Activated CD8-positive, alpha-beta memory T cell treated with anti-CD3 and anti-CD28 coated beads, Interleukin-2, amount 50 U/mL, for 48 hours (primary cell): Measurements from ENCODE around the gene PDE6G.
"Not testable (repeated sequence)": the region's sequence is repeated elsewhere in the genome, so short reads cannot be mapped to it uniquely, and the experiment has no call there.

Experiments used
- DNase-seq: peaks from one replicate; pipeline ENCODE4 v3.0.0-alpha.2; 2020

Gene PDE6G

DNA sequence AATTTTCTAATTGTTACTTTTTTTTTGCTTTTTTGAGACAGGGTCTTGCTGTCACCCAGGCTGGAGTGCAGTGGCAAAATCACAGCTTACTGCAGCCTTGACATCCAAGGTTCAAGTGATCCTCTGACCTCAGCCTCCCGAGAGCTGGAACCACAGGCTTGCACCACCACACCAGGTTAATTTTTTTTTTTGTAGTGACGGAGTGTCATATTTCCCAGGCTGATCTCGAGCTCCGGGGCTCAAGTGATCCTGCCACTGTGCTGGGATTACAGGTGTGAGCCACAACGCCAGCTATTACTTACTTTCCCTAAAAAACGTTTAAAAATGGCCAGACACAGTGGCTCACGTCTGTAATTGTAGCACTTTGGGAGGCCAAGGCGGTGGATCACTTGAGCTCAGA, 26.1 kb downstream of the PDE6G start:
- no peak for DNase-seq

DNA sequence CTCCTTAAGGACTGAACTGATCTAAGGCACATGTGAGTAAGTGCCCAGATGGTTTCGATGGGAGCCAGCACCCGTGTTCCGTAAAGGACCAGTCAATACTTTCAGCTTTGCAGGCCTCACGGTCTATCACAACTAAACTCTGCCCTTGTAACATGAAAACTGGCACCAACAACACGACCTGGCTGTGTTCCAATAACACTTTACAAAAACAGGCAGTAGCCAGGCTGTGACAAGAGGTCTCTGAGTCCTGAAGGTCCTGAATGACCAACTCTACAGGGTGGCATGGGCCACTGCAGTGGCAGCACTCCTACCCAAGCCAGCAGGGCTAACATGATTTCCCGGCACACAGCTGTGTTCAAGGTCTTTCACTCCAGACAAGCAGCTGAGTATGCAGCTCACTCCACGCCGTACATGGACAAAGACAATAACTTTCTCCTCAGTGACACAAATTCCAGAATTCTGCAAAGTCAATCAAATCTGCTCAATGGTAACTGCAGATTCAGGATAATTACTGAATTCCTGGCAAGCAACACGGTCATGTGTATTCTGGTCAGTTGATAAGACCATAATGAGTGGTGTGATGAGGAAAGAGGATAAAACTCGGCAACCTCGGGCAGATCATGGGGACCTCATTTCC, 34.7 kb downstream of the PDE6G start:
- DNase-seq: no peak

DNA sequence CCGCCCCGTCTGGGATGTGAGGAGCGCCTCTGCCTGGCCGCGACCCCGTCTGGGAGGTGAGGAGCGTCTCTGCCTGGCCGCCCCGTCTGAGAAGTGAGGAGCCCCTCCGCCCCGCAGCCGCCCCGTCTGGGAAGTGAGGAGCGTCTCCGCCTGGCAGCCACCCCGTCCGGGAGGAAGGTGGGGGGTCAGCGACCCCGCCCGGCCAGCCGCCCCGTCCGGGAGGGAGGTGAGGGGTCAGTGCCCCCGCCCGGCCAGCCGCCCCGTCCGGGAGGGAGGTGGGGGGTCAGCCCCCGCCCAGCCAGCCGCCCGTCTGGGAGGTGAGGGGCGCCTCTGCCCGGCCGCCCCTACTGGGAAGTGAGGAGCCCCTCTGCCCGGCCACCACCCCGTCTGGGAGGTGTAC, 38.0 kb downstream of the PDE6G start:
- DNase-seq: not testable (repeated sequence)

DNA sequence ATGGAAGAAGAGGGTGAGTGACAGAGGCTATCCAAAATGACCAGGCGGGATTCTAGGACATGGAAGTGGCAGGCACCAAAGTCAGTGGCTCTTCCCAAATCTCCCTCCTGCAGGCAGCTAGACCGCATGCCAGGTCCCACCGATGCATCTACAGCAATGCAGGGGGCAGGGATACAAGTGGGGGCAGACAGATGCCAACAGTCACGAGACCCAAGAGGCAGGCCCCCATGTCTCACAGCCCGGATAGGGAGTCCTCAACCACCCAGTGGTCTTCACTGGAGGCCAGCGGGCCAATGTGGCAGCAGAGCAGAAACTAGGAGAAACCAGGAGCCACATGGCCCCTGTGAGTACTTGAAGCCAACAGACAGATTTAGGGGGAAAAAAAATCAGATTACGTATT, 39.5 kb downstream of the PDE6G start:
- no peak for DNase-seq

DNA sequence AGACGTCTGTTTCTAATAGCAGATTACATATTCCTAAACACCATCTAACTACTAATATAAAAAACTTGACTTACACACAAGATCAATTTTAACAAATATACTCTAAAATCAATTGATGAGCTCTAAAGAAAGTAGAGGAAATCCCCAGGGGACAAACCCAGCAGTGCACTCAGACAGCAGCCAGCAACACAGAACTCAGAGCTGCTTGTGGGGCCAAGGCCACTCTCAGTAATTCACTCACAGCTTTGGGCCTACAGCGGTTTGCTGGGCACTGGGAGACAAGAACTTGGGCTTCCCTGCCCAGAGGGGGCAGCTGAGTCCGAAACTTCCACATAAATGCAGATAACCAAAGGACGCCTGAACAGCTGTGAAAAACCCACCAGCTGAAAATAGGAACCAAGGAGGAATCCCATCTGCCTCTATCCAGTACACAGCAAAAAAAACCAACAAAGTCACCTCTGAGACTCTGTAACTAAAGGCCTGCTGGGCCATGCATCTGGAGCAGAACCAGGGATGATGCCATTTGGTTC, 40.9 kb downstream of the PDE6G start:
- DNase-seq: no peak

DNA sequence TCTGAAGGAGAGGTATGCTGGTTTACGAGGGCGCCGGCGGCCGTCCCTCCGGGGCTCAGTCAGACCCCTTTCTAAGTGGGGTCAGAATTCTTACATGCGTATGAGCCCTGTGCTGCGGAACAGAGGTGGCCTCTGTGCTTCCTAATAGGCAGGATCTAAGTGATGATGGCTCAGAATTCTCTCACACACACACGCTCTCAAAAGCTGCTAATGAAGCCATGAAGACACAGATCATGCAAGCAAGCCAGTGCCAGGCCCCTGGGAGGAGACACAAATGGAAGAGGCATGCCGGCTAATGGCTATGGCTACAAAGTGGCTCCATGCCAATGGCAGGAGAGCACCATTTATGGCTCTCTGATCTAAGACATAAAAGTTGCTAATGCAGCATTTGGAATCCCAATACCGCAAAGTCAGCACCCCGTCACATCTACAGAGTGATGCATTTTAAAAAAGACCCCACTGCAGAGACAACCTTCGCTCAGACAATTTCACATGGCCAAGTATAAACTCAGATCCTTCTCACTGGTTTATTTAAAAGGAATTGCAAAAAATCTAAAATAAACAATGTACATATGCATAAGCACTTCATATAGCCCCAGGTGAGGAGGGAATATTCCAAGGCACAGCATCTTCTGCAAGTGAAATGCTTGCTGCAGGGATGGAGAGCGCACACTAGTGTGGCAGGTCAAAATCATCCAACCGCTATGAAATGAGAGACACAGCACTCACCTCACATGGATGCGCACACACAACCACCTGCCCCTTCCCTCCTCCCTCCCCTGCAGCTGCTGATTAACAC, 44.0 kb downstream of the PDE6G start:
- DNase-seq: no peak

DNA sequence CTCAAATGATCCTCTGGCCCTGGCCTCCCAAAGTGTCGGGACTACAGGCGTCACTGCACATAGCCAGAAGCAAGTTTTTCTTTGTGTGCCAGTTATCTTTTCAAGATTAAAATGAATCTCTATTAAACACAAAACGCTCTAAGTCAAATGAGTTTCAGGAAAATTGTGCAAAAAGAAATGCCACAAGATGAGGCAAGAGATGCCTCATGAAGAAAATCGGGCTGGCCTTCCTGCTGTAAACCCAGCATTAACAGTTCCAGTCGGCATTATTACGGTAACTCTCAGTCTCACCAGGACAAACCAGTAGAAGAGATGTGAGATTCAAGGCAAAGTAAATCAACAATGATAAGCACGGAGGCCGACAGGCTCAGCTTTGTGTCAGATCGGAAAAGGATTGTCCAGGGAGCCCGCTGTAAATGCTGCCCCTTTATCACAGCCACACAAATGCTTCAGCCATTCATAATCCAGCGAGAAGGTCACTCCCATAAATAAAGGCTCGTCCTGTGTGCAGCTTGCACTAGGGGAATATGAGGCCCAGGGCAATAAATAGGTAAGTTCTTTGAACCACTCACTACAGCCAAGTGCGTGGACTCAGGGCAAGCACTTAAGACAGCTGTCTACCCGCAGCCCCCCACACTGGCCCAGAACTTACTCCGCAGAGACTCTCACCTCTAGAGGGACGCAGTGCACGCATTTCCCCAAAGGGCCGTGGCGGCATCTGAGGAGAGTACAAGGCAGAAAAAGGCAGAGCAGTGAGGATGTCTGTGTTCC, 46.6 kb downstream of the PDE6G start:
- DNase-seq: no peak

DNA sequence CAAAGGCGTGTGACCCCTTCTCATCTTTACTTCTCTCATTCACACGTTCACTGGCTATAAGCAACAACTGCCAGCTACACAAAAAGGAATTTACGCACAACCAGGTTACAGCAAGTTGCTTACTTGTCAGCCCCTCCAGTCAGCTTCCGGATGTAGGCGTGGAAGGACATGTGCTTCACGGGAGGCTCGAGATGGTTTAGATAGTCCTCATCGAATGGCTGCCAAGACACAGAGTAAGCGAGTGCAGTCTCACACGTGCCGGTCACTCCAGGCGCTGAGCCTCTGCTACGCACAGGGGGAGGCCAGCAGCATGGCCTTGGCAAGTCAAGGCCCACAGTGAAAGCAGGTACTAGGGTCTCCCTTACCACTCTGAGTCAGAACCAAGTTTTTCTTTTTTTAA, 47.7 kb downstream of the PDE6G start:
- no peak for DNase-seq

DNA sequence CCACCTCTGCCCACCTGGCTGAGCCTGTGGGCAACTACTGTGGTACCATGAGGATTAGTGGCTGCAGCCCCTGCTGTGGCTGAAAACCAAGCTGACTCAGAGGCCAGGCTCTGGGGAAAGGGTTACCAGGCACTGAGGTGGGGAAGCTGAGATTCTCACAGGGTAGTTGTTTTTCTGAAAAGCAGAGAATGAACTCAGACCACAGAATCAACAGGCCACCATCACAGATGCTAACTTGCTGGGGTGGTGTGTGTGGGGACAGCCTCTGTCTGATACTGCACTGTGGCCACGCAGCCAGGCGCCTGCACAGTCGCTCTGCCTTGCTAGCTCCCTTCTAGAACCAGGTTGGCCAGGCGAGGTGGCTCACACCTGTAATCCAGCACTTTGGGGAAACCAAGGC, 48.3 kb downstream of the PDE6G start:
- peak; percentile 59 for DNase-seq

DNA sequence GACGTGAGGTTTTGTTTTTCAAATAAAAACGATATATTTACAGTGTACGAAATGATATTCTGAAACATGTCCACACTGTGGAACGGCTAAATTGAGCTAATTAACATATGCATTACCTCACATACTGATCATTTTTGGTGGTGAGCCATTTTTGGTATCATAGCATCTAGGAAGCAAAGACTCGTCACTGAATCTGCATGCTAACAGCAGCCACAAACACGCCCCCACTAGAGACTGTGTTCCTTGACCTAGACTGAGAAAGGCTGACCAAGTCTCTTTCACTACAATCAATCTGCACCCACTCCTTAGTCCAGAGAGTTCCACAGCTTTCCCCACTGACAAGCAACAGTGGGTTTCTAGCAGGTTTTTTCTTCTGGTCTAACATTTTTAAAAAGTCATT, 48.9 kb downstream of the PDE6G start:
- no peak for DNase-seq

DNA sequence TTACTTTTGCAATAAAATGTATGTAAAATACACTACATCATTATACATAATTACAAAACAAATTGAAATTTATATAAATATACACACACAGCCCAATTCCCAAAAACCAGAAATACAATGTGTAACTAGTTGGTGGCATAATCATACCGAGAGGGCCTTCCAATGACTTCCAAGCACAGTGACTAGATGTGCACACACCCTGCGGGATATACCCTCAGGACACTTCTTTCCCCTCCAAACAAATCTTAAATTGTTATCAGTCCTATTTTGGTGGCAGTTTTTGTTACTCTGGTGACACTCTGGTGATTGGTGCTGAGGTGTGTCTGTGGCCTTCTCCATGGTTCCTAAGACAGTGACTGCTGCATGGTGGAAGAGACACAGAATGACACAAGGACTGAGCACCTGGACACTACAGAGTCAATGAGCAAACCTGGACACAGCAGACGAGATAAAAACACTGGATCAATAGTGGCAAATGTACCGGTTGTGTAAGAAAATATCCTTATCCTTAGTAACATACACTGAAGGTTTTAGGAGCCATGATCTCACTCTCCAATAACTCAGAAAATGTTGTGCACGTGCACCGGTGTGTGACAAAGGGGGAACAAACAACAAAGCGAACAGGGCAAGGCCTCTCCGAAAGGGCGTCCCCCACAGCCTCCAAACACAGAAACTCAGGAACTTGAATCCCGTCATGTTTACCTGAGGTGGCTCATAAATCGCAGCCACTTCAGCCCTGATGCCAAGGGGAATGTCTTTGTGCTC, 52.3 kb downstream of the PDE6G start:
- no peak for DNase-seq

DNA sequence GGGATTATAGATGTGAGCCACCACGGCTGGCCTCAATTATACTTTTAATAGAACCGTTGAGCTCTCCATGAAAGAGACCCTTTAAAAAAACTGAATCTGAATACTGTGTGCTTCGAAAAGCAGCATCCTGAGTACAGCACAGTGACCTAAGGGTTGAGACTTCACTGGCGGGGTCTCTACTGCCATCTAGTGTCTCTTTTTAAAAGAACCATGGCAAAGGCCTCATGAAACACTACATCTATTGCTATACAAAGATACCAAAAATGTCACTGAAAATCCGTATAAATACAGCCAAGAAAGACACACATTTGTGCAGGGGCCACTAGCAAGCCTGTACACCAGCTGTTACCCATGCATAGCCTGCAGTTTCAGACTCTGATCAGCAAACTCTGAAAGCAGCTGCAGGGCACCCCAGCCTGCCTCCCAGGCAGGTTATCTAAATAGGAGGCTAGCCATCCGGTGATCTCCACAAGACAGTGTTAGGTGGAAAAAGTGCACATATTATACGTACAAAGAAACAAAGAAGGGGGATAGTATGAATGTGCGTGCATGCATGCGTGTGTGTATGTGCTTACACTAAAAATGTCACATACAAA, 54.7 kb downstream of the PDE6G start:
- DNase-seq: no peak
